ENCODE measurements around the gene BCR.

GRCh38 chr22:23130697-23131096 lies 49.6 kb upstream of the BCR start:
- TF ChIP-seq CTCF (IDR thresholded peaks at IDR 0.05) (no peak), POLR2A (IDR thresholded peaks at IDR 0.05) (no peak), POLR2AphosphoS5 (IDR thresholded peaks at IDR 0.05) (no peak), EP300 (IDR thresholded peaks at IDR 0.05; ENCODE audit: low read depth) (no peak)

Data from transverse colon (tissue), 4 donors.